Stimulated activated CD8-positive, alpha-beta memory T cell treated with anti-CD3 and anti-CD28 coated beads, Interleukin-12 subunit alpha, Interleukin-12 subunit beta, amount 100 ng/mL, for 1 hour (primary cell): Measurements from ENCODE around the gene NIPAL1.
A peak's percentile ranks its signal among the peaks of the same experiment; 100 is the strongest.
"Not testable (repeated sequence)": the region's sequence is repeated elsewhere in the genome, so short reads cannot be mapped to it uniquely, and the experiment has no call there.

Source experiments
- DNase-seq: peaks from one replicate; pipeline ENCODE4 v3.0.0-alpha.2; 2020; ENCODE audit warnings: low read depth

Gene NIPAL1

GRCh38 chr4:48016141-48017107, at the start of gene NIPAL1, which contains the start of gene CNGA1:
Gene NIPAL1, plus strand, starts transcription at chr4:48016772. Its CDS starts 68 bp downstream, at chr4:48016840.
Gene CNGA1, minus strand, starts transcription at chr4:48016681. Its CDS starts 63,992 bp downstream, at chr4:47952689.
- peak; percentile 35 for DNase-seq

- DNase-seq = no peak
Measured at GRCh38 chr4:47968847-47969246, 47.7 kb upstream of the NIPAL1 start.

GRCh38 chr4:47972181-47972580, 44.4 kb upstream of the NIPAL1 start:
- no peak for DNase-seq

GRCh38 chr4:47972721-47973120, 43.9 kb upstream of the NIPAL1 start:
- DNase-seq = no peak

GRCh38 chr4:47974566-47974965, 42.0 kb upstream of the NIPAL1 start:
- no peak for DNase-seq

GRCh38 chr4:47990145-47990544, 26.4 kb upstream of the NIPAL1 start:
- no peak for DNase-seq

GRCh38 chr4:47992475-47992874, 24.1 kb upstream of the NIPAL1 start:
- not testable (repeated sequence) for DNase-seq

GRCh38 chr4:47996021-47996420, 20.6 kb upstream of the NIPAL1 start:
- no peak for DNase-seq

- no peak for DNase-seq
Measured at GRCh38 chr4:48002267-48002666, 14.3 kb upstream of the NIPAL1 start.

- not testable (repeated sequence) for DNase-seq
Measured at GRCh38 chr4:48003568-48003967, 13.0 kb upstream of the NIPAL1 start.

GRCh38 chr4:48005781-48006180, 10.8 kb upstream of the NIPAL1 start:
- DNase-seq = no peak

GRCh38 chr4:48008021-48008596, 8.5 kb upstream of the NIPAL1 start:
- DNase-seq = no peak

GRCh38 chr4:48010906-48011305, 5.7 kb upstream of the NIPAL1 start:
- not testable (repeated sequence) for DNase-seq

GRCh38 chr4:48011722-48012121, 4.8 kb upstream of the NIPAL1 start:
- no peak for DNase-seq

- no peak for DNase-seq
Measured at GRCh38 chr4:48012824-48013223, 3.7 kb upstream of the NIPAL1 start.

GRCh38 chr4:48015216-48015615, 1.4 kb upstream of the NIPAL1 start:
- DNase-seq = no peak

GRCh38 chr4:48015678-48016077, 894 bp upstream of the NIPAL1 start:
- no peak for DNase-seq

GRCh38 chr4:48017108-48017571, 568 bp downstream of the NIPAL1 start:
- no peak for DNase-seq

GRCh38 chr4:48018112-48018511, 1.5 kb downstream of the NIPAL1 start:
- DNase-seq = no peak

GRCh38 chr4:48021100-48021499, 4.5 kb downstream of the NIPAL1 start:
- no peak for DNase-seq

- DNase-seq = no peak
Measured at GRCh38 chr4:48022192-48022799, 5.7 kb downstream of the NIPAL1 start.

- no peak for DNase-seq
Measured at GRCh38 chr4:48024522-48024921, 8.0 kb downstream of the NIPAL1 start.

- DNase-seq = no peak
Measured at GRCh38 chr4:48025005-48025404, 8.4 kb downstream of the NIPAL1 start.
